Upper lobe of right lung (tissue), 1 donor: ENCODE results near the gene GCFC2. TPM values are rescaled to one million over a fixed set of nuclear protein-coding genes. Genes with fewer than 3 reads are reported as not detected.

Source experiments
- ATAC-seq: fragments of 200-7000 bp; cut with Tn5 transposase; one replicate; pipeline ENCODE4 v1.9.1; 2020; ENCODE audit warnings: mild to moderate bottlenecking, moderate library complexity
- DNase-seq: peaks from one replicate; pipeline ENCODE4 v3.0.0-alpha.2; 2020
- H3K27ac ChIP-seq: fragments of 200-600 bp; one replicate; pipeline ENCODE4 v1.8.0; 2022
- H3K27me3 ChIP-seq: fragments of 200-600 bp; one replicate; pipeline ENCODE4 v1.8.0; 2022; ENCODE audit warnings: mild to moderate bottlenecking
- H3K36me3 ChIP-seq: fragments of 200-600 bp; one replicate; pipeline ENCODE4 v1.8.0; 2022
- H3K4me1 ChIP-seq: fragments of 200-600 bp; one replicate; pipeline ENCODE4 v1.8.0; 2022
- H3K4me3 ChIP-seq: fragments of 200-600 bp; one replicate; pipeline ENCODE4 v1.8.0; 2022; ENCODE audit warnings: mild to moderate bottlenecking
- H3K9me3 ChIP-seq: fragments of 200-600 bp; one replicate; pipeline ENCODE4 v1.8.0; 2022
- intact Hi-C: fragments of 100-400 bp; cut with DNase I; formaldehyde crosslinking; loops from one replicate; pipeline ENCODE4 v1.11.0; 2022
- total RNA-seq: library from RNA; stranded (reverse); fragmentation: NEBNext Ultra II Directional; extraction: Animal tissue kit (Norgen Biotek cat#: 25700); gene quantifications from one replicate; pipeline ENCODE4 v1.2.1, GENCODE V29; 2021
- TF ChIP-seq, protein P1 (sequence below): fragments of 200-600 bp; IDR thresholded peaks from one replicate; pipeline ENCODE4 v1.8.0; 2022; ENCODE audit warnings: antibody characterized with exemption
- donor health status: DM: no; HTN: yes; CAD: no; lungs with severe emphysema.

GCFC2 gene
- total RNA-seq, 1 donor from 2014 or later = 19.5 TPM

DNA sequence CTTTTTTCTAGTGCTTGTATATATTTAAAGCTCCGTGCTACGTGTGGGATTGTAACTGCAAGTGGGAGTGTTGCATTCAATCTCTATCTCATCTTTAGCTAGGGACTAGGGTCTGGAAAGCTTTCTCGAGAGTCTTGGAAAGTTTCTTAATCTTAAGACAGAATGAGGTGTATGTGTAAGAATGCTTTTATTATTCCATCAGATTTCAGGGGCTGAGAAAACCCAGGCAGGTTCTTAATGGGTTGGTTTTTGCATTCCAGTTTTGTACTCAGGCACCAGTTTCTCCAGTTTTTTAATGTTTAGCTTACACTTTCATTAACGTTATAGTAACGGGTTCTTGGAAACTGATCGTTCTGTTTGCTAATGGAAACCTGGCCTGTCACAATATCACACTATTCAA, 43.8 kb downstream of the GCFC2 start:
- Histone ChIP-seq H3K27me3 (no peaks in the 10 kb centered on the region), H3K4me3 (no peak overlapping the region), H3K4me1 (no peaks in the 10 kb centered on the region), H3K27ac (no peak overlapping the region), H3K36me3 (peaks cover 45% of the 10 kb centered on the region), H3K9me3 (no peaks in the 10 kb centered on the region)
- TF ChIP-seq, protein P1, sequence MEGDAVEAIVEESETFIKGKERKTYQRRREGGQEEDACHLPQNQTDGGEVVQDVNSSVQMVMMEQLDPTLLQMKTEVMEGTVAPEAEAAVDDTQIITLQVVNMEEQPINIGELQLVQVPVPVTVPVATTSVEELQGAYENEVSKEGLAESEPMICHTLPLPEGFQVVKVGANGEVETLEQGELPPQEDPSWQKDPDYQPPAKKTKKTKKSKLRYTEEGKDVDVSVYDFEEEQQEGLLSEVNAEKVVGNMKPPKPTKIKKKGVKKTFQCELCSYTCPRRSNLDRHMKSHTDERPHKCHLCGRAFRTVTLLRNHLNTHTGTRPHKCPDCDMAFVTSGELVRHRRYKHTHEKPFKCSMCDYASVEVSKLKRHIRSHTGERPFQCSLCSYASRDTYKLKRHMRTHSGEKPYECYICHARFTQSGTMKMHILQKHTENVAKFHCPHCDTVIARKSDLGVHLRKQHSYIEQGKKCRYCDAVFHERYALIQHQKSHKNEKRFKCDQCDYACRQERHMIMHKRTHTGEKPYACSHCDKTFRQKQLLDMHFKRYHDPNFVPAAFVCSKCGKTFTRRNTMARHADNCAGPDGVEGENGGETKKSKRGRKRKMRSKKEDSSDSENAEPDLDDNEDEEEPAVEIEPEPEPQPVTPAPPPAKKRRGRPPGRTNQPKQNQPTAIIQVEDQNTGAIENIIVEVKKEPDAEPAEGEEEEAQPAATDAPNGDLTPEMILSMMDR = no peak
- ATAC-seq = no peak
- no peak for DNase-seq
- intact Hi-C loops = no loop called here

DNA sequence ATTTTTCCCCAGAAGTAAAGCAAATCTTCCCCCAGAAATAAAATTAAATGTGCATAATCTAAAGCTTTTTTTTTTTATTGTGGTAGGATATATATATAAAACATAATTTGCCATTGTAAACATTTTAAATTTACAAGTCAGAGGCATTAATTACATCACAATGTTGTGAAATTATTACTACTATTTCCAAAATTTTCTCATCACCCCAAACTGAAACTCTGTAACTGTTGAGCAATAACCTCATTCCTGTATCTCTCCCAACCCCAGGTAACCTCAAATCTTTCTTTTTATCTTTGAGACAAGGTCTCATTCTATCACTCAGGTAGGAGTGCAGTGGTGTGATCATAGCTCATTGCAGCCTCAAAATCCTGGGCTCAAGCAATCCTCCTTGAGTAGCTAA, 52.9 kb downstream of the GCFC2 start:
- Histone ChIP-seq H3K27me3 (no peaks in the 10 kb centered on the region), H3K4me3 (no peak overlapping the region), H3K36me3 (peaks cover 58% of the 10 kb centered on the region), H3K4me1 (no peaks in the 10 kb centered on the region), H3K9me3 (no peaks in the 10 kb centered on the region), H3K27ac (no peak overlapping the region)
- intact Hi-C loops = no loop called here
- DNase-seq (no peak), ATAC-seq (no peak)
- TF ChIP-seq, protein P1 = no peak

DNA sequence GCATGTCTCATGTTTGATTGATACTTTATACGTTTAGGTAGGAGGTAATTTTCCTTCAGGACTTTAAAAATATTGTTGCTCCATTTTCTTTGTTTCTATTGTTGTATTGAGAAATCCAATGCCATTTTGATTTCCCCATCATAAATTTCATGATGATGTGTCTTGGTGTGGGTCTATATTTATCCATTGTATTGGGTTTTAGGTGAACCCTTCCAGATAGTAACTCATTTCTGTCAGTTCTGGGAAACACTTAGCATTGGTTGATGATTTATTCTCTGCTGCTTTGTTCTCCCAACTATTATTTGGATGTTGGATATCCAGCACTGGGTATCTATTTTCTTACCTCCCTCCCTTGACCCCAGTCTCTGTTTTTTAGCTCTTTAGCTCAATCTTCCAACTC, 54.2 kb downstream of the GCFC2 start:
- Histone ChIP-seq H3K27ac (no peak overlapping the region), H3K9me3 (no peaks in the 10 kb centered on the region), H3K4me3 (no peak overlapping the region), H3K4me1 (no peaks in the 10 kb centered on the region), H3K27me3 (no peaks in the 10 kb centered on the region), H3K36me3 (peaks cover 59% of the 10 kb centered on the region)
- ATAC-seq (no peak), DNase-seq (no peak)
- TF ChIP-seq, protein P1 = no peak
- intact Hi-C loops = no loop called here

DNA sequence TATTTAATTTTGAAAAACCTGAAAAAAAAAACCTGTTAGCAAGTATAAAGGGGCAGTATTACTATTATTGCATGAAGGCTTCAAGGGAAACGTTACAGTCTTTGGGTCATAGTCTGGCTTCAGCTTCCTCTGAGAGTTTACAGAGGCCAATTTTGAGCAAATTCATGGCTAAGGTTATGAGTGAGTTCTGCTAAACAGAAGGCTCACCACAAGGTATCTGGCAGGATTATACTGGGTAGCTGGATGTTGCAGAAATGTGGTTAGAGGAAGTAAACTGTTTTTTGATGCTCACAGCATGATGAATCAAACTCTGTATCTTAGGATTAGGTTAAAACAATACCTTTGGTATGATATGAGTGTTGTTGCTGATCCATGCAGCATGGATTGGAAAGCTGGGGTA, 54.9 kb downstream of the GCFC2 start:
- ATAC-seq (no peak), DNase-seq (no peak)
- no peak overlapping the region for H3K4me3 ChIP-seq
- intact Hi-C loops = no loop called here
- H3K9me3 ChIP-seq = no peaks in the 10 kb centered on the region
- TF ChIP-seq, protein P1 = no peak
- no peaks in the 10 kb centered on the region for H3K4me1 ChIP-seq
- no peaks in the 10 kb centered on the region for H3K27me3 ChIP-seq
- peaks cover 61% of the 10 kb centered on the region for H3K36me3 ChIP-seq
- H3K27ac ChIP-seq = no peak overlapping the region

DNA sequence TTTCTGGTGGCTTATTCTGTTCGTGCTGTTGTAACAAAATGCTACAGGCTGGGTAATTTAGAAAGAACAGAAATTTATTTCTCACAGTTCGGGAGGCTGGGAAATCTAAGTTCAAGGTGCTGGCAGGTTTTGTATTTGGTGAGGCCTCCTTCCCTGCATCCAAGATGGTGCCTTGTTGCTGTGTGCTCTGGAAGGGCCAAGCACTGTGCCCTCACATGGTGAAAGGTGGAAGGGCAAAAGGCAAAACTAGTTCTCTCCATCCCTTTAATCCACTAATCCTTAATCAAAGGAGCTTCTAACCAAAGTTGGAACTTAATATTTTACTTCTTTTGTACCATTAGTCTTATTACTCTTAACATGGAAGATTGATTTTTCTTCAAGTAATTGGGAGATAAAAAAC, 56.7 kb downstream of the GCFC2 start:
- TF ChIP-seq, protein P1 = no peak
- ATAC-seq (no peak), DNase-seq (no peak)
- Histone ChIP-seq H3K9me3 (no peaks in the 10 kb centered on the region), H3K27ac (no peak overlapping the region), H3K4me3 (no peak overlapping the region), H3K36me3 (peaks cover 78% of the 10 kb centered on the region), H3K27me3 (no peaks in the 10 kb centered on the region), H3K4me1 (no peaks in the 10 kb centered on the region)
- intact Hi-C loops = no loop called here

DNA sequence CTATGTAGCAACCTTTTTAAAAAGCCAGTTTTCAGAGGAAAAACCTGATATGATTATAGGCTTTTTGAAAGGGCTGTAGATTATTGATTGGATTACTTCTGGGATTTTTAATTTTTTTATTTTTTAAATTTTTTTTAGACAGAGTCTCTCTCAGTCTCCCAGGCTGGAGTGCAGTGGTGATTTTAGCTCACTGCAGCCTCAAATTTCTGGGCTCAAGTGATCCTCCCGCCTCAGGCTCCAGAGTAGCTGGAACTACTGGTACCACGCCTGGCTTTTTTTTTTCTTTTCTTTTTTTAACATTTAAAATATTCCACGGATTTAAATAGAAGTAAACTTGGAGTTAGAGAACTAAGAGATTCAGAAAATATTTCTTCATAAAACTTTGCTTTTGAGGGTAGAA, 62.9 kb downstream of the GCFC2 start:
- Histone ChIP-seq H3K27ac (peak overlapping the region; percentile 82), H3K9me3 (no peaks in the 10 kb centered on the region), H3K4me1 (peaks cover 11% of the 10 kb centered on the region), H3K4me3 (peak overlapping the region; percentile 77), H3K27me3 (no peaks in the 10 kb centered on the region), H3K36me3 (peaks cover 37% of the 10 kb centered on the region)
- ATAC-seq = no peak
- intact Hi-C loops = no loop called here
- DNase-seq = no peak
- TF ChIP-seq, protein P1 = no peak
